Keratinocyte (primary cell): Measurements from ENCODE around the gene FGFBP1. TPM values are rescaled to one million over a fixed set of nuclear protein-coding genes. Genes with fewer than 3 reads are reported as not detected.
A peak's percentile ranks its signal among the peaks of the same experiment; 100 is the strongest.

Experiments used
- DNase-seq: peaks from one replicate; pipeline ENCODE4 v3.0.0-alpha.2; 2011; ENCODE audit warnings: low read depth, missing footprints, low spot score
- FAIRE-seq: peaks from 2 replicates; lab custom pipeline; 2011; peaks lifted over from hg19 to GRCh38; lab: Jason Lieb, UNC
- H2AFZ ChIP-seq: 2 replicates; pipeline ENCODE4 v1.6.0; 2012; ENCODE audit warnings: low read length, control low read depth, inconsistent platforms; ENCODE audit not compliant: control insufficient read depth
- H3K27ac ChIP-seq: 2 replicates; pipeline ENCODE4 v1.5.1; 2011; ENCODE audit warnings: low read length; ENCODE audit not compliant: control insufficient read depth, insufficient read depth
- H3K27me3 ChIP-seq: 3 replicates; pipeline ENCODE4 v1.6.0; 2011; ENCODE audit warnings: low read length; ENCODE audit not compliant: control insufficient read depth, insufficient read depth; ENCODE audit errors: extremely low read depth
- H3K36me3 ChIP-seq, 2 experiments: 2 replicates in 1 of 2; 3 replicates in 1 of 2; pipeline ENCODE4 v1.5.1; 2011; ENCODE audit warnings: low read length in 2 of 2, mild to moderate bottlenecking in 1 of 2; ENCODE audit not compliant: control insufficient read depth in 2 of 2, insufficient read depth in 2 of 2; ENCODE audit errors: extremely low read depth in 1 of 2
- H3K4me1 ChIP-seq: 3 replicates; pipeline ENCODE4 v1.5.1; 2011; ENCODE audit warnings: low read length; ENCODE audit not compliant: control insufficient read depth, insufficient read depth; ENCODE audit errors: extremely low read depth
- H3K4me2 ChIP-seq: 3 replicates; pipeline ENCODE4 v1.6.0; 2011; ENCODE audit warnings: low read depth, low read length; ENCODE audit not compliant: control insufficient read depth, insufficient read depth; ENCODE audit errors: extremely low read depth
- H3K4me3 ChIP-seq, 3 experiments: fragments of 200-600 bp in 1 of 3; sonication (generic) in 1 of 3; 2 replicates in 2 of 3; 3 replicates in 1 of 3; pipeline ENCODE4 v1.5.1; 2011 to 2016; ENCODE audit warnings: low read length in 3 of 3, mild to moderate bottlenecking in 3 of 3, control low read depth in 2 of 3, inconsistent platforms in 1 of 3, low read depth in 1 of 3, mixed read lengths in 1 of 3, mixed run types in 1 of 3, moderate library complexity in 1 of 3; ENCODE audit not compliant: control insufficient read depth in 2 of 3, insufficient read depth in 2 of 3; ENCODE audit errors: extremely low read depth in 1 of 3
- H3K79me2 ChIP-seq: 2 replicates; pipeline ENCODE4 v1.6.0; 2012; ENCODE audit warnings: low read length; ENCODE audit not compliant: control insufficient read depth, insufficient read depth
- H3K9ac ChIP-seq: 3 replicates; pipeline ENCODE4 v1.6.0; 2011; ENCODE audit warnings: low read length; ENCODE audit not compliant: control insufficient read depth, insufficient read depth; ENCODE audit errors: extremely low read depth
- H3K9me1 ChIP-seq: 3 replicates; pipeline ENCODE4 v1.6.0; 2011; ENCODE audit warnings: low read length; ENCODE audit not compliant: control insufficient read depth, insufficient read depth; ENCODE audit errors: extremely low read depth
- H3K9me3 ChIP-seq: 2 replicates; pipeline ENCODE4 v1.5.1; 2012; ENCODE audit warnings: low read depth, low read length; ENCODE audit not compliant: control insufficient read depth
- H4K20me1 ChIP-seq: 3 replicates; pipeline ENCODE4 v1.6.0; 2011; ENCODE audit warnings: low read length; ENCODE audit not compliant: control insufficient read depth, insufficient read depth; ENCODE audit errors: extremely low read depth
- CTCF ChIP-seq, 3 experiments: IDR thresholded peaks in 1 of 3; conservative IDR thresholded peaks in 1 of 3; optimal IDR thresholded peaks in 1 of 3; 2 replicates in 2 of 3; 3 replicates in 1 of 3; pipeline versions ENCODE3 to v1.5.1; 2011; ENCODE audit warnings: low read length in 3 of 3, mild to moderate bottlenecking in 3 of 3, moderate library complexity in 2 of 3, control low read depth in 1 of 3, inconsistent platforms in 1 of 3; ENCODE audit not compliant: insufficient read depth in 2 of 3; ENCODE audit errors: extremely low read depth in 1 of 3
- EZH2 ChIP-seq: IDR thresholded peaks from one replicate; pipeline ENCODE4 v1.6.1; 2012; ENCODE audit warnings: inconsistent platforms, mild to moderate bottlenecking, low read length, moderate library complexity
- dilution Hi-C: fragments of 300-500 bp; cut with MboI; formaldehyde crosslinking; loops from one replicate; pipeline ENCODE4 v1.7.0; 2020; ENCODE audit warnings: low sequenced_read_pairs; ENCODE audit not compliant: extremely low pct_ligation_motif_present
- polyA plus RNA-seq, 5 experiments: library from polyadenylated mRNA; depleted of rRNA in 3 of 5; stranded (reverse) in 3 of 5; stranded (forward) in 1 of 5; unstranded in 1 of 5; fragments of >200 nt; gene quantifications; 1 replicate in 1 of 5; 2 replicates in 3 of 5; 3 replicates in 1 of 5; pipeline versions ENCODE4 v1.2.1 to v1.2.3, GENCODE V29; 2011 to 2012; ENCODE audit warnings: missing spikeins in 2 of 5, low read depth in 1 of 5, low replicate concordance in 1 of 5

FGFBP1 gene
- polyA plus RNA-seq, 1 donor (not counting 4 experiments of a cell fraction or from before 2014, with no cell fraction given) = 2,189 TPM

- TF ChIP-seq EZH2 = no peak
- TF ChIP-seq CTCF (optimal IDR thresholded peaks at IDR 0.05 in 1 of 3, IDR thresholded peaks at IDR 0.05 in 1 of 3, conservative IDR thresholded peaks at IDR 0.05 in 1 of 3; ENCODE audit: extremely low read depth in 1 of 3, insufficient read depth in 2 of 3, low read length in 3 of 3) = no peak
- dilution Hi-C loops = no loop called here
Observed at GRCh38 chr4:15891312-15891711, 47.2 kb downstream of the FGFBP1 start.

DNA sequence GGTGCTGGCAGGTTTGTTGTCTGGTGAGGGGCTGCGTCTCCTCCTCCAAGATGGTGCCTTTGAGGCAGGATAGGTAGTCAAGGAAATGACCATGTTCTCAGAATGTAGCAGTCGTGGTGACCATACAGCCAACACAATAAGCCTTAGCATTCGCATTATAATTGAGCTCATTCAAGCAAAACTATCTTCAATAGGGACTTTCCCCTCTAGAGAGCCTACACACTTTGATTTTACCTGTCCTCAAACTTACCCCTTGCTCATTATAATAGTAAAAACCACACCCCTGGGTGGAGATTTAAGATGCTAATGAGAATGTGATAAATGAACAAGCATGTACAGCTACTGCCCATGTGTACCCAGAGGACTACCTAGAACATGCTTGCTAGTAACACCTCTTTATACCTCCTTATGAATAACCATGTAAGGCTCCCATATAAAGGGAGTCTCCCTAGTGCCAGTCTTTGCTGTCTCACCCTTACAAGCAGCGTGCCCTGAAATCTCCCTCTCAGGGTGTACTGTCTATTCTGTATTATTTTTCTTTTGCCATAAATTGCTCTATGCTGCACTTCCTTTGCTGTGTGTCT lies 48.2 kb downstream of the FGFBP1 start:
- dilution Hi-C loops = no loop called here
- Histone ChIP-seq H2AFZ (no peak overlapping the region), H3K36me3 (no peaks in the 10 kb centered on the region), H3K4me3 (no peak overlapping the region), H3K27ac (no peak overlapping the region), H3K79me2 (no peaks in the 10 kb centered on the region), H4K20me1 (no peaks in the 10 kb centered on the region), H3K9ac (no peak overlapping the region), H3K9me3 (peaks cover 2% of the 10 kb centered on the region), H3K4me2 (no peak overlapping the region), H3K4me1 (peaks cover 34% of the 10 kb centered on the region), H3K27me3 (no peaks in the 10 kb centered on the region), H3K9me1 (no peaks in the 10 kb centered on the region)
- TF ChIP-seq EZH2 = no peak
- TF ChIP-seq CTCF (optimal IDR thresholded peaks at IDR 0.05 in 1 of 3, IDR thresholded peaks at IDR 0.05 in 1 of 3, conservative IDR thresholded peaks at IDR 0.05 in 1 of 3; ENCODE audit: extremely low read depth in 1 of 3, insufficient read depth in 2 of 3, low read length in 3 of 3) = no peak
- DNase-seq (no peak), FAIRE-seq (peak; percentile 71)

More at GRCh38 chr4:15891312-15891711, 47.2 kb downstream of the FGFBP1 start:
- Histone ChIP-seq H4K20me1 (no peaks in the 10 kb centered on the region), H3K9me3 (peaks cover 2% of the 10 kb centered on the region), H3K27me3 (no peaks in the 10 kb centered on the region), H2AFZ (peak overlapping the region; percentile 86), H3K4me2 (no peak overlapping the region), H3K4me3 (no peak overlapping the region), H3K9me1 (no peaks in the 10 kb centered on the region), H3K4me1 (peaks cover 43% of the 10 kb centered on the region), H3K79me2 (no peaks in the 10 kb centered on the region), H3K36me3 (no peaks in the 10 kb centered on the region), H3K9ac (no peak overlapping the region), H3K27ac (peak overlapping the region; percentile 16)
- DNase-seq (no peak), FAIRE-seq (no peak)
